Measurements from ENCODE around the gene GREB1.

Gene GREB1

DNA sequence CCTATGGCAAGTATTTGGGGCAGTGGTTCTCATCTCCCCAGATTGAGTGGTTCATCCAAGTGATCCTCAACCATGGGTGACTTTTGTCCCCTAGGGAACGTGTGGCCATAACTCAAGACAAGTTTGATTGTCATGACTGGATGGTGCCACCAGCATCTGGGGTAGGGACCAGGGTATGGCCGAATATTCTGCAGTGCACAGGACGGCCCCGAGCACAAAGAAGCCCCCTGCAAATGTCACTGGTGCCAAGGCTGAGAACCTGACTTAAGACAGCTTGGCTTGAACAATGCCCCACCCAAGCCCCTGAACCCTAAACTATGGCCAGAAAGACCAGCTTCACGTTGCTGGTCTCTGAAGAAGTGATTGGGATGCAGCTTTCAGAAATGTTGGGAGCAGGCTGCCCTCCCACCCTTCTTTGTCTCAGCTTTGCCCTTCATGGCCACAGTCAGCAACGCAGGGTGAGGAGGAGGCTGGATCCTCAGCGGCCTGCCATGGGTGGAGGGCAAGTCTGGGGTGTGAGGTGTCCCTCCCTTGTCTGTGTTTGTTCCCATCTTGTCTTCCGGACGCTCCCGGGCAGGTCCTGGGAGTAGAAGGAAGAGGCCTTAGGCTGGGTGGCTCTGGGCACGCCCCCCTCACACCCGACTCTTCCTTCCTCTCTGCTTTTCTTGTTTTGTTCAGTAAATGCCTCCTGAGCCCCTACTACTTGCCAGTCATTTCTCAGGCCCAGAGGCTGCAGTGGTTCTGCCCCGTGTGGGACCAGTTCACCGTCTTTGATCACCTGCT, 43.4 kb downstream of the GREB1 start:
- in situ Hi-C loops (cut with HindIII; ENCODE audit: low sequenced_read_pairs), result no loop called here

DNA sequence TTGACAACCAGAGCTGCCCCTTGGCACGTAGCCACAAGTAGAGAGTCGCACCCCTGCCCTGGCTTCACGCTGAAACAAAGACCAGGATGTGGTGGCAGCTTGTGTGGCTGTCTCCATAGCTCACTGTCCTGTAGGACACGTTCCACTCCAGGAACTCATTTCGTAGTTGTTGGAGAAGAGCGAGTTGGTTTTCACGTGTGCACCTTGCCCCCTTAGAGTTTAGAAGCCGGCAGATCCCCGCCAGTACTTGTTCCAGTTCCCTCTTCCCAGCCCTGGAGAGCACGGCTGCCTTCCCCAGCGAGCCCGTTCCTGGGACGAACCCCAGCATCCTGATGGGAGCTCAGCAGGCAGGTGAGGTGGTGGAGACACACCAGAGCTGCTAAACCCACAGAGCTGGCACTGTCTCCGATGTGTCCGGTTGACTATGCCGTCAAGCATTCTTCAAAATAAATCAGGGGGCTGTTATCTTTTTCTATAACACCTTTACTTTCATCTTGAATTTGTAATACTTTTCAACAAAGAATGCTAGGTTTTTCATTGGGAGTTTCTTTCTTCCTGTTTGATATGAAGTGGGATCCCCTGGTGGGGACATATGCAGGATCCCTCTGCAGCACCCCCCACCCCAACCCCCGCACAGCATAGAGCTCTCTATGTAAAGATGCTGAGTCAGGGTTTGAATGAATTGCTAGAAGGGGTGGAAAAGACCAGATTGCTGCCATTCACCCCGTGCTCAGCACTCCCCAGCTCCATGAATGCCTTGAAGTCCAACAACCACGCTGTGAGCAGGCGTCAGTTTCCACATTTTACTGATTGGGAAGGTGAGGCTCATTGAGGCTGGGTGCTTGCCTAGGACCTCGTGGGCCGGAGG, 44.5 kb downstream of the GREB1 start:
- in situ Hi-C loops (cut with HindIII; ENCODE audit: low sequenced_read_pairs), result no loop called here

DNA sequence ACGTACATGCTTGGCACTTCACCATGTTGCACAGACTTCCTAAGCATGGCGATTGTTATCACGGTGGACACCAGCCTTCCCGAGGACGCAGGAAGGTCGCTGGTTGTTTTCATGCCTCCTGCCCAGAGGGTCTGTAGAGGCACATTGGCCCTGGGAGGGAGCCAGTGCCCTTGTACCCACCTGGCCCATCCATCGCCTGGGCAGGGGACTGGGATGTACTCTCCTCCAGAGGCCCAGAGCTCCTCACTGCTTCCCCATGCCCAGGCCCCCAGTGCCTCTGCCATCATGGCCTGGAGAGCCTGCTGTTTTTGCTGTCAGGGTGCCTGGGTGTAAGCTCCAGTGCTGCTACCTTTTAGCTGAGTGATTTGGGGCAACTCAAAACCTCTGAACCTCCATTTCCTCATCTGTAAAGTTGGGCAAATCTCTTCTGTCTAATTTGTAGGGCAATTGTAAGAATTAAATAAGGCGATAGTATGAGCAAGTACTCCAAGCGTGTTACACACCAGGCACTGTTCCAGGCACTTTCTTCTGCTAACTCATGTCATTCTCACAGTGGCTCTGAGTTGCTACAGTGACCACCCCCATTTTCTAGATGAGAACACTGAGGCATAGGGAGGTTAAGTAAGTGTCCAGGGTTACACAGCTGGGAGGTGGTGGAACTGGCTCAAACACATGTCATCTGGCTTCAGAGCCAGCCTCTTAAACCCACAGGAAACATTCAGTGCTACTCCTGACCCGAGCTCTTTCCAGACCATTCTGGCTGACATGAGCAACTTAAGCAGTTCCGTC, 45.3 kb downstream of the GREB1 start:
- in situ Hi-C loops (cut with HindIII; ENCODE audit: low sequenced_read_pairs), result no loop called here

DNA sequence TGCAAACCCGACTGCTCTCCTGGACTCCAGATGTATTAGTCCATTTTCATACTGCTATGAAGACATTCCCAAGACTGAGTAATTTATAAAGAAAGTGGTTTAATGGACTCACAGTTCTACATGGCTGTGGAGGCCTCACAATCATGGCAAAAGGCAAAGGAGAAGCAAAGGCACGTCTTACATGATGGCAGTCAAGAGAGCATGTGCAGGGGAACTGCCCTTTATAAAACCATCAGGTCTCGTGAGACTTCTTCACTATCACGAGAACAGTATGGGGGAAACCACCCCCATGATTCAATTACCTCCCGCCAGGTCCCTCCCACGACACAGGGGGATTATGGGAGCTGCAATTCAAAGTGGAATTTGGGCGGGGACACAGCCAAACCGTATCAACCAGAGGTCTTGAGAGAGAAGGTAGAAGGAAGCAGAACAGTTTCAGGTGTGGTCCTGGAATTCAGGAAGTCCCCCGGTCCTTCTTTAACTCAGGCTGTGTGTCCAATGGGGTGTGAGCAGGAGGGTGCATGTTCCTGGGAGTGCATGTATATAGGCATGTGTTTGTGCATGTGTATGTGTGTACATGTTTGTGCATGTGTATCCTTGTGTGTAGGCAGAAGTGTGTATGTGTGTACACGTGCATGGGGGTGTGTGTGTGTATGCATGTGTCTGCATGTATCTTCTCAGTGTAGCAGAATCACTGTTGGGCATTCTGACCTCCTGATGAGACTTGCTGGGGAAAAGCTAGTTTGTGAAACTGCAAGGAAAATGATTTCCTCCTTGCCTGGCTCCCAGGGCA, 46.2 kb downstream of the GREB1 start:
- in situ Hi-C loops (cut with HindIII; ENCODE audit: low sequenced_read_pairs), result no loop called here

DNA sequence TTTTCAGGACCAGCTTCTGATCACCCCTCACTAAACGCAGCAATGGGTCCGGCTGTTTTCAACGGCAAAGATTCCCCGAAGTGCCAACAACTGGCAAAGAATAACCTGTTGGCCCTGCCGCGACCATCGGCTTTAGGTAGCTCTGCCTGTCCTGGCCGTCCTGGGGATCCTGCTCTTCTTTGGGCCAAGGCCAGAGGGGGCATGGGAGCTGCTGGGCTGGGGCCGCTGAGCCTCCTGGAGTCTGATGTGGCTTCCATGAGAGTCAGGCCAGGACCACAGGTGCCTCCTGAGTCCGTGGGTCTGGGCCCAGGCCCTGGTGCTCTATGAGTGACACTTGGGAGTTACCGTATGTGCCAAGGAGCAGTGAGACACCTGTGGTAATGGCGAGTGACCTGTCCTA, 46.9 kb downstream of the GREB1 start:
- in situ Hi-C loops (cut with HindIII; ENCODE audit: low sequenced_read_pairs), result no loop called here

DNA sequence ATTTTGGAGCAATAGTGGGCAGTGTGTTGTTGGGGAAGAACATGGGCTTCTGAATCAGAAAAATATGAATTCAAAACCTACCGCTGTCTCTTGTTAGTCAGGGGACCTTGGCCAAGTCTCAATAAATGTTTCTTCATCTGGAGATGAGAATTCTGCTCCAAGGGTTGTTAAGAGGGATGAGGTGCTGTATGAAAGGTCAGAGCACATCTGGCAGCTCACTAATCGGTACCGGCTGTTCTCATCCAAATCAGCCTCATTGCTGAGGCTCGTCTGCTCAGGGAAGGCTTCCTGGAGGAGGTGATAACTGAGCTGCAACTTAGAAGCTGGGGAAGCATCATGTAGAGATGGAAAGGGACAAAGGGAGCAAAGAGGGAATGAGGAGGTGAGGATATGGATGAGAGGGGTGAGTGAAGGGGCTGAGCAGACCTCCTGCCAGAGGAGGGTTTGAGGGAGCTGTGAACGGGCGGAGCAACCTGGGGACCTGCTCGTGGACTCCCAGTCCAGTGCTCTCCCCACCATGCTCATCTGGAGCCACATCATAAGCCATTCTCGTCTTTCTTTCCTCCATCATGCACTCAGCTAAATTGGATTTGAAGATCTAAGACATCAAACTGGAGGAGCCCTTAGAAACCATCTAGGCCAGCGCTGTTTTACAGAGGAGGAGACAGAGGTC, 47.4 kb downstream of the GREB1 start:
- in situ Hi-C loops (cut with HindIII; ENCODE audit: low sequenced_read_pairs), result no loop called here

DNA sequence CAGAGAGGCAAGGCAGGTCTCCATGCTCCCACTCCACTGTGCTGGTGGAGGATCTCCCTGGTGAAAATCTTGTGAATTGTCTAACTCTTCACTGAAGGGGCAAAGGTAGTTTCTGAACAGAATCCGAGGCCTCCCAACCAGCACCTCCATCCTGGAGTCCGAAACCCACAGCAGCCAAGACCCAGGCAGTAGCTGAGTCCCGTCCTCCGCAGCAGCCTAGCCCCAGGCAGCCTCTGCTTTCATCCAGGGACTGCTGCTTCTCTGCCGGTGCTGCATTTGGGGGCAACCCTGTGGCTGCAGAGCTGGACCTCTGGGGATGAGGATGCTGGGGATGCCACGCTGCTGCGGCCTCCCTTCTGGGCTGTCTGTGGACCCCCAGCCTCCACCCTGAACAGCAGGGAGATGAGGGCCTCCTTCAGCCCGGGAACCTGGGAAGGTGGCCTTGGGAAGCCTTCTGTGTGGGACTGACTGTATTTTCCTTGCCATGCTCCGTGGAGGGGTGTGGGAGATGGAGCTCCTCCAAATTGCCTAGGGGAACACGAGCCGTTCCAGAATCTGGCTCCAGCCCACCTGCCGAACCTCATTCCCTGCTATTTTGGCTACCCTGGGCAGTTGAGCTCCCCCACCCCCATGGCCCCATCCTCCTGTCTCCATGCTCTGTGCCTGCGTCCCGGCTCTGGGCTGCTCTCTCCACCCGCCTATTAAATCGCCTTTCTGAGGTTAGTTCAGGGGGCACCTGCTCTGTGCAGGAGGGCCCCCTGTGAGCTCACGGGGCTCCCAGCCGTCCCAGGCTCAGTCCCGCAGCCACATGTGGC, 48.2 kb downstream of the GREB1 start:
- in situ Hi-C loops (cut with HindIII; ENCODE audit: low sequenced_read_pairs), result no loop called here

DNA sequence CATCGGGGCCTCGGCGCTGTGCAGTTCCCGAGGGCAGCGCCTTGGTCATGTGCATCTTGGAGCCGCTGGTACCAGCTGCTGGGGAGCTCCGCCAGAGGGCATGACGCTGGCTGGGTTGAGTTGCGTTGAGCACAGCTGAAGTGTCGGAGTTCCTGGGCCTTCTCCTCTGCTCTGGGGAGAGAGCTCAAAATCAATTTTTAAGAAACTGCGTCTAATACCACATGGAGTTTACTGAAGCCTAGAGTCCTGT, 48.7 kb downstream of the GREB1 start:
- in situ Hi-C loops (cut with HindIII; ENCODE audit: low sequenced_read_pairs), result no loop called here

DNA sequence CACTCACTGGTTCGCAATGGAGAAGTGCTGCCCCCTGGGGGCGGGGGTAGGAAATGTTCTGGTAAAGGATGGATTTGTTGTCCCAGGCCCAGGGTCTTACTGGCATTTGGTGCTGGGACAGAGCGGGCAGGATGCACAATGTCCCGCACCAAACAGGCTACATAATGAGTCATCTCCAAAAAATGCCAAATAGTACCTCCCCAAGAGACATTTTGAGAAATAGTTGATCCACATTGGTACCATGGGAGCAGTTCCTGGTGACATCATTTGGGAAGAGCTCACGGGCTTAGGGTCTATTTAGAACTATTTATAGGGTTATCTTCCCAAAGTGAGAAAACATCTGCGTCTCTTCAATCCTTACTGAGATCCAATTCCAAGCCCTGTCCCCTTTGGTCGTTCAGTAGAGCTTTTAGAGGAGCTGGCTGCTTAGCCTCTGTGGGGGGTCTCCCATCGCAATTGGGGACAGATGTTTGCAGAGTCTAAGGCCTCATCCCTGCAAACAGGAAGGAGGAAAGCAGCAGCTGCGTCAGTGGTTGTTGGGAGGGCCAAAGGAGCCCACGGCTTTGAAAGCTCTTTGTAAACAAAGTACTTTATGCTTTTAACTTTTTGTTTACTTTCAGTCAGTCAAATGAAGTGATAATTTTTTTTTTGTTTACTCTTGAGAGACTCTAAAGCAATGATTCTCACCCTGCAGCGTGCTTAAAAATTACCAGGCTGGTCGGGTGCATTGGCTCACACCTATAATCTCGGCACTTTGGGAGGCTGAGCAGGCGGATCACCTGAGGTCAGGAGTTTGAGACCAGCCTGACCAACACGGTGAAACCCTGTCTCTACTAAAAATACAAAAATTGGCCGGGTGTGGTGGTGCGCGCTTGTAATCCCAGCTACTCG, 49.3 kb downstream of the GREB1 start:
- in situ Hi-C loops (cut with HindIII; ENCODE audit: low sequenced_read_pairs), result no loop called here

DNA sequence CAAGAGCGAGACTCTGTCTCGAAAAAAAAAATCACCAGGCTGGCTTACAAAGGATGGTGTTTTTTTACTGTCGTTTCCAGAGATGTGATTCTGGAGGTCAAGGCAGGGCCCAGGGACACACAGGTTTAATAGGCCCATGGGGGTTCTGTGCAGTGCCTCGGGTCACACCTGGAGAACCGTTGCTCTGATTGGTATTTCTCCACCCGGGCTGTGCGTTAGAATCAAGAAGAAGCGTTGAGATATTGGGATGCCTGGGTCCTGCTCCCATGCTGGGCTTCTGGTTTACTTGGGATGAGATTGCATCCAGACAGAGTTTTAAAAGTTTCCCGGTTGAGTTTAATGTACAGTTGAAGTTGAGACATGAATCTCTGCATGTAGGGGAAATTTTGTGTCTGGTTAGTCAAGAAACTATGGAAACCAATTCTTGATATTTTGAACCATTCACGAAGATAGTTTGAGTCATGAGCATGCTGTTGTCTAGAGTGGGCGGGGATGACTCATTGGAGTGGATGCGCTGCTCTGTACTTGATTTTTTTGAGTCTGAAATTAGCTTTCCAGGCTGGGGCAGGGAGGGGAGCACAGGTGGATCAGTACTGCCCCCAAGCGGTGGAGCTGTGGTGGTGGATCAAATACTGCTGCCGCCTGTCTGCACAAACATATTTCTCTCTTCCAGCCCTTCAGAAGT, 50.1 kb downstream of the GREB1 start:
- in situ Hi-C loops (cut with HindIII; ENCODE audit: low sequenced_read_pairs), result no loop called here

DNA sequence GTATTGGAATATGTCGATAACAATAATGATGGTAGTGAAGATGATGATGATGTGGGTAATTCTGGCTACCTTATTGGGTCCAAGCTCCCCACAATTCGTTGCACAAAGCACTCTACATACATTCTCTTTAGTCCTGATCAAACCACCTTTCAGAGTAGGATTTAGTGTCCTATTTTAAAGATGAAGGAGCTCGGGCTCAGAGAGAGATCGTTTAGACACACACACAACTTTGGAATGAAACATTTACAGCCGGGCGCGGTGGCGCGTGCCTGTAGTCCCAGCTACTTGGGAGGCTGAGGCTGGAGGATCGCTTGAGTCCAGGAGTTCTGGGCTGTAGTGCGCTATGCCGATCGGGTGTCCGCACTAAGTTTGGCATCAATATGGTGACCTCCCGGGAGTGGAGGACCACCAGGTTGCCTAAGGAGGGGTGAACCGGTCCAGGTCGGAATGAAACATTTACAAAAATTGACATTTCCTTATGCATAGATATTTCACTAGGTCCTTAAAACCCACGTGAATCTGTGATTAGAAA, 50.7 kb downstream of the GREB1 start:
- in situ Hi-C loops (cut with HindIII; ENCODE audit: low sequenced_read_pairs), result no loop called here

DNA sequence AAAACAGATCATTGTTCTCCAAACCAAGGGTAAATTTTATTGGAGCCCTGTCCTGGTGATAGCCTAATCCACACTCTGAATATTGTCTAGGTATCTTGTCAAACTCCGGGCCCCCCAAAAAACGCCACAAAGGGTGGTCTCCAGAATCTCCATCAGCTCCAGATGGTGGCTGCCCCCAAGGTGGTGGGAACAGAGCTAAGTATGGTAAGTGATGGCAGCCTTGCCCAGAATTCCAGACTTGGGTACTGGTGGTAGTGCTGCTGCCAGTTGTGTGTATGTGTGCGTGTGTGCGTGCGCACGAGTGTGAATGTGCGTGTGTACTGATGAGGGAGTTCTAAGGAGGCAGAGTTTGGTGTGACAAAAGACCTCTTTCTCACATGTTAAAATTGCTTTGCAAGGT, 51.2 kb downstream of the GREB1 start:
- in situ Hi-C loops (cut with HindIII; ENCODE audit: low sequenced_read_pairs), result no loop called here

DNA sequence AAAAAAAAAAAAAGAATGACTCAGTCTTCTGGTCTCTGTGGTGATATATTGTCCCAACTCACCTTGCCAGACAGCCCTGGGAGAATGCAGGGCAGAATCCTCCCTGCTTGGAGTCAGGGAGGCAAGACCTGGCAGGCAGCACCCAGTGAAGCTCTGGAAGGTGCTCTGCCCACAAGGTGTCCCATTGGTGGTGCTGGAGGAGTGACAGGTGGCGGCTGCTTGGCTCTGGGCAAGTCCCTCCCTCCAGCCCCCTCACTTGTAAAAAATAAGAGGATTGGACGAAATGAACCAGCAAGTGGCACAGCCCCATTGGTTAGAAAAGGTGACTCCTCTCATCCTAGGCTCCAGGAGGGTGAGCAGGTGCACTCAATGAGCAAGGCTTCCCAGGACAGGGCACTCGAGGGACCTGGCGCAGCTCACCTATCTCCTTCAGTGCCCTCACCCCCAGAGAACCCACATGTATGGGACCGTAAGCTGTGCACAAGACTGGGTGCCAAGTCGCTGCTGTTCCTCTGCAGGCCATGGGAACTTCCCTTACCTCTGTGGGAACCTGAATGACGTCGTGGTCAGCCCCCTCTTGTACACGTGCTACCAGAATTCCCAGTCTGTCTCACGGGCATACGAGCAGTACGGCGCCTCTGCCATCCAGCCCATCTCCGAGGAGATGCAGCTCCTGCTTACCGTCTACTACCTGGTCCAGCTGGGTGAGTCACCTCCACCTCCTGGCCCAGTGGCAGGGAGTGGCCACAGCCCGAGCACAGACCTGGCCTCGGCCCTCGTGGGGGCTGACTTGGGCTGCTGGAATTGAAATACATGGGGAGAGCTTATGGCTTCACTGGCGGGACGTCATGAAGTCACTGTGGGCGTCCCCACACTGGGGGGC, 54.6 kb downstream of the GREB1 start:
- in situ Hi-C loops (cut with HindIII; ENCODE audit: low sequenced_read_pairs), result no loop called here

DNA sequence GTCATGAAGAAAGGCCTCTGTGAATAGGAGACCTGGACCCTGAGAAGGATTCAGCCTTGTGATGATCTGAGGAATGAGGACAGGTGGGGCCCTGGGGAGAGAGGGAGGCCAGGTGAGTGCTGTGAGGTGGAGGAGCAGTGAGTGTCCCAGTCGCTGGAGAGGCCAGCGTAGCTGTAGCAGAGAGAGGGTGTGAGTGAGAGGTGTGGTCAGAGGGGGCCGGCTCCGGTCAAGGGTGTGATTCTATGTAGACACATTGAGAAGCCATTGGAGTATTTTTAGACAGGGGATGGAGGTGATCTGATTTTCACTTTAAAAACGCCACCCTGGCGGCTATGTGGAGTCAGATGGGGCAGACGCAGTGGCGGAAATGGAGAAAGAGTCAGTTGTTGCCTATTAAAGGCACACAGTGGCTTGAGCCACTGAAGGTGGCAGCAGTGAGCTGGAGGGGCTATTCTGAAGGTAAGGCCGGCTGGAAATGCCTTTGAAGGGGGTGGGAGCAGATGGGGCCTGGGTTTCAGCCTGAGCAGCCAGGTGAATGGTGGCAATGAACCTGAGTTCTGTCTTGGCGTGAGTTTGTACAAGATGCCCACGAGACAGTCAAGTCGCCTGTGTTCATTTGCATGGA, 55.6 kb downstream of the GREB1 start:
- in situ Hi-C loops (cut with HindIII; ENCODE audit: low sequenced_read_pairs), result no loop called here

DNA sequence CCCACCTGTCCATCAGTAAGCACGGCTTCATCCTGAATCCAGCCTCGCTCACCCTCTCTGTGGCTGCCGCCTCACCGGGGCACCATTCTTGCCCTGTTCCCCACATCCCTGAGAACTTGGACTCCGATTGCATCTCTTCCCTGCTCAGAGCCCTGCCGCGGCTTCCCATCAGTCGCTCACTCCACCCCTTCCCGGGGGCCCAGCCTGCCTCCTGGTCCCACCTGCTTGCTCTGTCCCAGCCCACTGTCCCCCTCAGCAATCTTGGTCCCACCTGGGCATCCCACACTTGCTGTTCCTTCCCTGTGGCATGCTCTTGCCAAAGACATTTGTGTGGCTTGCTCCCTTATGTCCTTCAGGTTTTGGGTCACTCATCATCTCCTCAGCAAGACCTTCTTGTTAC, 56.3 kb downstream of the GREB1 start:
- in situ Hi-C loops (cut with HindIII; ENCODE audit: low sequenced_read_pairs), result no loop called here

DNA sequence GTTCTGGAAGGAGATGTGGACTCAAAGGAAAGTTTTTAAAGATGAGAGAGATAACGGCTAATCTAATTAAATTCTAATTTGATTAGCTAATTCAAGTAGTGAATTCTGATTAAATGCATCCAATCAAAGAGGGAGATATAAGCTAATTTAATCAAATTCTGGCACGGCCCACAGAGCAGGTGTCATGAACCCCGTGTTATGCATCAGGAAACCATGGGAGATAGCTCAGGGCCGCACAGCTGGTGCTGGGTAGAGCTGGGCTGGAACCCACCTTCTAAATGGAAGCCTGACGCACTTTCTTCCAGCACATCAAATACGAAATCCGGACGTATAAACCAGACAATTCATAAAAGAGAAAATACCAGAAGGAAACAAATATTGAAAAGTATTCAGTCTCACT, 57.2 kb downstream of the GREB1 start:
- in situ Hi-C loops (cut with HindIII; ENCODE audit: low sequenced_read_pairs), result no loop called here
